Measurements from ENCODE around the gene PHTF2. TPM values are rescaled to one million over a fixed set of nuclear protein-coding genes. Genes with fewer than 3 reads are reported as not detected.

The PHTF2 gene
- polyA plus RNA-seq, 1 experiment = 60.1 TPM

DNA sequence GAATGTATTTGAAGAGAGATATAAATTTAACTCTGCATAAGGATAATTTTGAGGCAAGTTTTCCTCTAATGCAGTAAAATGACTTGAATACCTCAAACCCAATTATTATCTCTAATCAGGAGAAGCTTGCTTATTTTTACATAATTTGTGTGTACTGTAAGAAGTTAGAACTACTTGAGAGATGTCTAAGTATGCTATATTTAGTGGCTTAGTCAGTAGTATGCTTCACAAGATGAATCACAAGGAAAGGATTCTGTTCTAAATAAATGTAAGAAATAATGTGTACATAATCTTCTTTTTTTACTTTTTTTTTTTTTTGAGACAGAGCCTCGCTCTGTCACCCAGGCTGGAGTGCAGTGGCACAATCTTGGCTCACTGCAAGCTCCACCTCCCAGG is 13.7 kb downstream of the PHTF2 start:
- no peaks in the 10 kb centered on the region for H3K27me3 ChIP-seq (ENCODE audit: control insufficient read depth, insufficient read depth, low read length)
- TF ChIP-seq, protein P1, sequence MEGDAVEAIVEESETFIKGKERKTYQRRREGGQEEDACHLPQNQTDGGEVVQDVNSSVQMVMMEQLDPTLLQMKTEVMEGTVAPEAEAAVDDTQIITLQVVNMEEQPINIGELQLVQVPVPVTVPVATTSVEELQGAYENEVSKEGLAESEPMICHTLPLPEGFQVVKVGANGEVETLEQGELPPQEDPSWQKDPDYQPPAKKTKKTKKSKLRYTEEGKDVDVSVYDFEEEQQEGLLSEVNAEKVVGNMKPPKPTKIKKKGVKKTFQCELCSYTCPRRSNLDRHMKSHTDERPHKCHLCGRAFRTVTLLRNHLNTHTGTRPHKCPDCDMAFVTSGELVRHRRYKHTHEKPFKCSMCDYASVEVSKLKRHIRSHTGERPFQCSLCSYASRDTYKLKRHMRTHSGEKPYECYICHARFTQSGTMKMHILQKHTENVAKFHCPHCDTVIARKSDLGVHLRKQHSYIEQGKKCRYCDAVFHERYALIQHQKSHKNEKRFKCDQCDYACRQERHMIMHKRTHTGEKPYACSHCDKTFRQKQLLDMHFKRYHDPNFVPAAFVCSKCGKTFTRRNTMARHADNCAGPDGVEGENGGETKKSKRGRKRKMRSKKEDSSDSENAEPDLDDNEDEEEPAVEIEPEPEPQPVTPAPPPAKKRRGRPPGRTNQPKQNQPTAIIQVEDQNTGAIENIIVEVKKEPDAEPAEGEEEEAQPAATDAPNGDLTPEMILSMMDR (IDR thresholded peaks at IDR 0.05; ENCODE audit: low read depth, low read length) = no peak
- peak; percentile 33 for DNase-seq (ENCODE audit: low read depth, low spot score)
- ChIA-PET CTCF (interaction anchor here (1.3 kb wide), 1 partner anchor 160 kb away, joined by 6 read pairs; no protein-coding TSS in a partner anchor), POLR2A (interaction anchor here (1.5 kb wide), 1 partner anchor 14 kb away, joined by 5 read pairs; the partner anchor contains the start of genes PHTF2 and TMEM60)
- H3K27ac ChIP-seq (ENCODE audit: low read depth, low read length) = no peak overlapping the region
- peaks cover 3% of the 10 kb centered on the region; the same call in 1 of the 2 replicates for H3K9me3 ChIP-seq (ENCODE audit: control insufficient read depth, insufficient read depth, low read length)
- no peak overlapping the region for H3K4me3 ChIP-seq (ENCODE audit: low read depth, low read length)

DNA sequence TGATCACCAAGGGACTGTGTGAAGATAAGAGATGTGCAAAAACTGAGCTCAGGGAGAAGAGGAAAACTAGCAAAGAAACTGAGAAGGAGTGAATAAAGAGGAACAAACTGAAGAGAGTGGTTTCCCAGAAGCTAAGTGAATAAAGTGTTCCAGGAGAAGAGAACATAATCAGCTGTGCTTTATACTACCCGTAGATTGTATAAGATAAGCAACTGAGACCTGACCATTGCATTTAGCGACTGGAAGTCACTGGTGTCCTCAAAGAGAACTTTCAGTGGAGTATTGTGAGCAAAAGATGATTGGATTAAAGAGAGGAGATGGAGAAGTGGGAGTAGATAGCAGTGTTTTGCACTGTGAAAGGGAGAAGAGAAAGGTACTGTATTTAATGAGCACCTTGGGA is 14.6 kb downstream of the PHTF2 start:
- DNase-seq (ENCODE audit: low read depth, low spot score) = no peak
- no peak overlapping the region for H3K27ac ChIP-seq (ENCODE audit: low read depth, low read length)
- ChIA-PET CTCF (interaction anchor here (0.7 to 1.4 kb wide), 3 partner anchors 122 to 206 kb away, joined by 4 to 5 read pairs (median 4); no protein-coding TSS in a partner anchor), POLR2A (interaction anchor here (1.5 kb wide), 1 partner anchor 15 kb away, joined by 5 read pairs; the partner anchor contains the start of genes PHTF2 and TMEM60)
- H3K4me3 ChIP-seq (ENCODE audit: low read depth, low read length) = no peak overlapping the region
- TF ChIP-seq, protein P1 (IDR thresholded peaks at IDR 0.05; ENCODE audit: low read depth, low read length) = no peak
- H3K9me3 ChIP-seq (ENCODE audit: control insufficient read depth, insufficient read depth, low read length) = peaks cover 6% of the 10 kb centered on the region; the same call in 1 of the 2 replicates
- no peaks in the 10 kb centered on the region for H3K27me3 ChIP-seq (ENCODE audit: control insufficient read depth, insufficient read depth, low read length)

DNA sequence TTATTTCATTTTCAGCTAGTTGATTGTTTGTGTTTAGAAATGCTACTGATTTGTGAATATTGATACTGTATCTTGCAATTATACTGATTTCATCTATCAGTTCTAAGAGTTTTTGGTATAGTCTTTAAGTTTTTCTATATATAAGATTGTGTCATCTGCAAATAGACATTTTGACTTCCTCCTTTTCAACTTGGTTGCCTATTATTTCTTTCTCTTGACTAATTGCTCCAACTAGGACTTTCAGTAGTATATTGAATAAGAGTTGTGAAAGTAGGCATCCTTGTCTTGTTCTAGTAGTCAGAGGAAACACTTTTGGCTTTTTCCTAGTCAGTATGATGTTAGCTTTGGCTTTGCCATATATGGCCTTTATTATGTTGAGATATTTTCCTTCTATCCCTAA is 20.4 kb downstream of the PHTF2 start:
- TF ChIP-seq, protein P1 (IDR thresholded peaks at IDR 0.05; ENCODE audit: low read depth, low read length) = no peak
- H3K4me3 ChIP-seq (ENCODE audit: low read depth, low read length) = no peak overlapping the region
- CTCF ChIA-PET = no interaction called here
- no peak overlapping the region for H3K27ac ChIP-seq (ENCODE audit: low read depth, low read length)
- H3K9me3 ChIP-seq (ENCODE audit: control insufficient read depth, insufficient read depth, low read length) = peaks cover 30% of the 10 kb centered on the region
- POLR2A ChIA-PET = no interaction called here
- no peaks in the 10 kb centered on the region for H3K27me3 ChIP-seq (ENCODE audit: control insufficient read depth, insufficient read depth, low read length)
- DNase-seq (ENCODE audit: low read depth, low spot score) = no peak

DNA sequence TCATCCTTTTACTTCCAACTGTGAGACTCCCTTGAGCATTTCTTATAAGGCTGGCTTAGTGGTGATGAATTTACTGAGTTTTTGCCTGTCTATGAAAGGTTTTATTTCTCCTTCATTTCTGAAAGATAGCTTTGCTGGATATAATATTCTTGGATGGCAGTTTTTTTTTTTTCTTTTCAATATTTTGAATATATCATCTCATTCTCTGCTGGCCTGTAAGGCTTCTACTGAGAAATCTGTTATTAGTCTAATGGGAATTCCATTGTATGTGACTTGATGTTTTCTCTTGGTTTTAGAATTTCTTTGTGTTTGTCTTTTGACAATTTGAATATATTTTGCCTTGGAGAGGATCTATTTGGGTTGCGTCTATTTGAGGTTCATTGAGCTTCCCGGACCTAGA is 22.4 kb downstream of the PHTF2 start:
- CTCF ChIA-PET = no interaction called here
- no peaks in the 10 kb centered on the region for H3K27me3 ChIP-seq (ENCODE audit: control insufficient read depth, insufficient read depth, low read length)
- POLR2A ChIA-PET = no interaction called here
- no peak overlapping the region for H3K4me3 ChIP-seq (ENCODE audit: low read depth, low read length)
- peaks cover 27% of the 10 kb centered on the region for H3K9me3 ChIP-seq (ENCODE audit: control insufficient read depth, insufficient read depth, low read length)
- no peak overlapping the region for H3K27ac ChIP-seq (ENCODE audit: low read depth, low read length)
- no peak for DNase-seq (ENCODE audit: low read depth, low spot score)
- TF ChIP-seq, protein P1 (IDR thresholded peaks at IDR 0.05; ENCODE audit: low read depth, low read length) = no peak

DNA sequence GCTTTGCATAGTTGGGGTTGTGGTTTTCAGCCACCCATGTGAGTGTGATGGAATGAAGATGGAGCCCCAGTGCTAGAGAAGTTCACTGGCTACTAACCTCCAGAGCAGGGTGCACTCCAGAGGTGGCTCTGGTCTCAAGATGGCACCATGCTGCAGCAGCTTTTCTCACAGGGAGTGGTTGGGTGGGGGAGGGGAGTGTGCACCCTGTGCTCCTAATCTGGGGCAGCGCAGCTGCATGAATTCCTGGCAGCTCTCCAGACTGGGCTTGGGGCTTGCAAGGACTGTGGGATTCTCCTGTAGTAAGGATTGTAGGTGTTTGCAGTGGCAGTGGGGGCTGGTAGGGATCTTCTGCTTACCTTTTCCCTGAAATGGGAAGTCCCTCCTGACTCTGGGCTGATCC is 23.7 kb downstream of the PHTF2 start:
- Histone ChIP-seq H3K9me3 (ENCODE audit: control insufficient read depth, insufficient read depth, low read length) (peaks cover 27% of the 10 kb centered on the region), H3K27me3 (ENCODE audit: control insufficient read depth, insufficient read depth, low read length) (no peaks in the 10 kb centered on the region), H3K27ac (ENCODE audit: low read depth, low read length) (no peak overlapping the region), H3K4me3 (ENCODE audit: low read depth, low read length) (no peak overlapping the region)
- TF ChIP-seq, protein P1 (IDR thresholded peaks at IDR 0.05; ENCODE audit: low read depth, low read length) = no peak
- ChIA-PET POLR2A (no interaction called here), CTCF (no interaction called here)
- no peak for DNase-seq (ENCODE audit: low read depth, low spot score)
